Neural cell (in vitro differentiated cells): ENCODE data around the gene KLHDC2.
A peak's percentile ranks its signal among the peaks of the same experiment; 100 is the strongest.

Experiments used
- EP300 ChIP-seq: fragments of 450-650 bp; conservative IDR thresholded peaks from 2 replicates; pipeline ENCODE4 v1.6.1; 2014; ENCODE audit warnings: antibody characterized with exemption, mild to moderate bottlenecking, moderate library complexity; ENCODE audit not compliant: poor library complexity, severe bottlenecking
- EZH2 ChIP-seq: fragments of 200-600, 300-800 bp; shearing (Covaris generic), sonication (generic); IDR thresholded peaks from 2 replicates; pipeline ENCODE4 v1.6.1; 2014; ENCODE audit warnings: antibody characterized with exemption, low read length, borderline replicate concordance, mild to moderate bottlenecking; ENCODE audit not compliant: insufficient read depth, poor library complexity, severe bottlenecking
- MXI1 ChIP-seq: fragments of 450-650 bp; conservative IDR thresholded peaks from 2 replicates; pipeline ENCODE4 v1.6.1; 2014; ENCODE audit warnings: antibody characterized with exemption, mild to moderate bottlenecking; ENCODE audit not compliant: poor library complexity, severe bottlenecking
- POLR2AphosphoS5 ChIP-seq: IDR thresholded peaks from 2 replicates; pipeline ENCODE4 v1.6.1; 2012
- TF ChIP-seq, protein P1 (sequence below): fragments of 450-650 bp; IDR thresholded peaks from 2 replicates; pipeline ENCODE4 v1.5.1; 2014; ENCODE audit warnings: antibody characterized with exemption, mild to moderate bottlenecking, moderate library complexity; ENCODE audit not compliant: poor library complexity, severe bottlenecking

- TF ChIP-seq EZH2 (no peak), MXI1 (peak; percentile 73), POLR2AphosphoS5 (peak; percentile 57), EP300 (no peak)
- TF ChIP-seq, protein P1, sequence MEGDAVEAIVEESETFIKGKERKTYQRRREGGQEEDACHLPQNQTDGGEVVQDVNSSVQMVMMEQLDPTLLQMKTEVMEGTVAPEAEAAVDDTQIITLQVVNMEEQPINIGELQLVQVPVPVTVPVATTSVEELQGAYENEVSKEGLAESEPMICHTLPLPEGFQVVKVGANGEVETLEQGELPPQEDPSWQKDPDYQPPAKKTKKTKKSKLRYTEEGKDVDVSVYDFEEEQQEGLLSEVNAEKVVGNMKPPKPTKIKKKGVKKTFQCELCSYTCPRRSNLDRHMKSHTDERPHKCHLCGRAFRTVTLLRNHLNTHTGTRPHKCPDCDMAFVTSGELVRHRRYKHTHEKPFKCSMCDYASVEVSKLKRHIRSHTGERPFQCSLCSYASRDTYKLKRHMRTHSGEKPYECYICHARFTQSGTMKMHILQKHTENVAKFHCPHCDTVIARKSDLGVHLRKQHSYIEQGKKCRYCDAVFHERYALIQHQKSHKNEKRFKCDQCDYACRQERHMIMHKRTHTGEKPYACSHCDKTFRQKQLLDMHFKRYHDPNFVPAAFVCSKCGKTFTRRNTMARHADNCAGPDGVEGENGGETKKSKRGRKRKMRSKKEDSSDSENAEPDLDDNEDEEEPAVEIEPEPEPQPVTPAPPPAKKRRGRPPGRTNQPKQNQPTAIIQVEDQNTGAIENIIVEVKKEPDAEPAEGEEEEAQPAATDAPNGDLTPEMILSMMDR = no peak
Measured at GRCh38 chr14:49768301-49769121, 558 bp downstream of the KLHDC2 start.
